Measurements from ENCODE around the gene ZFAND2A.

- TF ChIP-seq POLR2AphosphoS5 (IDR thresholded peaks at IDR 0.05), result no peak
- TF ChIP-seq POLR2A (IDR thresholded peaks at IDR 0.05), result no peak
- no peak for TF ChIP-seq CTCF (IDR thresholded peaks at IDR 0.05)
- no peak for TF ChIP-seq EP300 (IDR thresholded peaks at IDR 0.05)
These were observed 18.3 kb downstream of the ZFAND2A start for GRCh38 chr7:1141651-1142050.

Data from suprapubic skin (tissue), 4 donors.